HCEC 1CT (cell line): ENCODE data around the gene FRY.

ENCODE experiments used
- DNase-seq: peaks from one replicate; pipeline ENCODE4 v3.0.0-alpha.2; 2017

The FRY gene

GRCh38 chr13:32266130-32266529 is 234.6 kb downstream of the FRY start:
- no peak for DNase-seq

- DNase-seq: no peak
Observed at GRCh38 chr13:32267836-32268439, 236.4 kb downstream of the FRY start.

DNA sequence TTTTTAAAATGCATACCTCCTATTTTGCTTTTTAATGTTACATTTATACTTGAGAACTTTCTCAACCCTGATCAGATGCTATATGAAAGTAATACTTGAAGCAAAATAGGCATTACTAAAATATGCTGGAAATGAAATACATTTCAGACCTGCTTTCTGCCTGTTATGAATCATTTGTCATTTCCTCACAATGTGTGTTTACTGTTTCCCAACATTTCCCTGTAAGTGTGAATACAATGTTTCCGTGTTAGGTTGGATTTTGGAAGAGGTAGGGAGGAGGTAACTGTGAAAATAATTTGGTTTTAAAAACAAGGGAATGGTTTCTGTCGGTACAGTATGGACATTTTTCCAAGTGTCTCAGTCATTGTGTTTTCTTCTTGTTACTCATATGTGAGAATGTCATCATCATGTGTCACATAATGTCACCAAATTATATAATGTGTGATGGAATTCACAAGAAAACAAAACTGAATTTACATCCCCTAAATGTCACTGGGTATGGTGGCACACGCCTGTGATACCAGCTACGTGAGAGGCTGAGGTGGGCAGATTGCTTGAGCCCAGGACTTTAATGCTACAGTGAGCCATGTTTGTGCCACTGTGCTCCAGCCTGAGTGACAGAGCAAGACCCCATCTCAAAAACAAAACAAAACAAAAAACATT is 240.6 kb downstream of the FRY start:
- peak; percentile 47 for DNase-seq

DNA sequence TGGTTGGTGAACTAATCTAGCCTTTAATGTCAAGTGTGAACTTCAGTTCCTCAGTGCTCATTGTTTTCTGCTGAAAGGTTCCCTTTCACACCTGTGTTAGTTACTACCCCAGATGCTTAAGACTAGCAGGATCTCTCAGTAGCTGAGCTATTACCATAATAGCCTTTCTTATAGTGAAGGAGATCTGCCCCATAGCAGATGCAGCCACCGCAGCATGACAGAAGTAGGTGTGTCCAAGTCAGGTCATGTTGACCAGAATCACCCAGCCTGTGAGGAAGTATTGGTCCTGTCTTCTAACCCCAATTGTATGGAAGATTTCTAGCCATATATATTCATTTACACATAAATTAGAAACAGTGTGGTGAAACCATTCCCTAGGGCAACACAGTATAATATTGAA is 246.3 kb downstream of the FRY start:
- no peak for DNase-seq

GRCh38 chr13:32278426-32278825 is 246.9 kb downstream of the FRY start:
- DNase-seq: peak; percentile 54

DNA sequence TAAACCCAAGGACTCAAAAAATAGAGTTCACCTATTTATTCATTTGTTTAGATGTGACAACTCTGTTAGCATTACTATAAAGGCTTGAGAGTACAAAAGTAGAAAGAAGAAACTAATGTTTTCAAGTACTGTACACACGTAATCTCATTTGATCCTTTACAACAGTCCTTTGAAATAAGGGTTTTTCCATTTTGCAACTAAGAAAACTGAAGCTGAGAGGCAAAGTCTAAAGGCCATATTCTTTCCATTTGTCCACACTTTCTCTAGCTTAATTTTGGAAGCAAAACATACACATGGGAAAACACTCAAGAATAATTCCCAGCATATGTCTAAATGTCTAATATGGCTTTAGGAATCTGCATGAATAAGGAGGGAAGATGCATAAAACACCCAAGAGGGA is 249.5 kb downstream of the FRY start:
- DNase-seq: no peak

DNA sequence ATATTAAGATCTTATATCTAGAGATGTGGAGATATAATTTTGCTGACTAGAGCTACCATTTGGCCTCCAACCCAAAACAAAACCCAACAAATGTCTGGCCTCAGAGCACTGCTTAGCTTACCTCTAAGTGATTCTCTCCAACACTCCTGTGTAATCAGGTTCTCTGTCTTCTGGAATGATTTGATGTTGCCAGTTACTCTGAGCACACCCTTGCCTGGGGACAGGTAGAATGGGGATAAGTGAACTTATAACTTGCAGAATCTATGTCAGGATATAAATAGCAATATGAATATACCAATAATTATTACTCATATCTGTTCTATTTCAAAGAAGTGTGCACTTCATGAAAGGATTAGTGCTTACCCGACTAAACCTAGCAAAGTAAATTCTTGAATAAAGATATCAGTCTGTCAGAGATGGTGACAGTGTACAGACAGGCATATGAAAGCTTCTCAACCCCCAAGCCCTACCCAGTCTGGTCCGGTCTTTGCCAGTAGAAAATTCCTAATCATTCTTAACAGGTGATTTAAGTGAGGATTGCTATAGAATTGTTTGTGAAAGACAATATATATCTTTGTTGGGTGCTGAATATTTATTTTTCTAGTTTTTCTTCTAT is 250.6 kb downstream of the FRY start:
- no peak for DNase-seq

DNA sequence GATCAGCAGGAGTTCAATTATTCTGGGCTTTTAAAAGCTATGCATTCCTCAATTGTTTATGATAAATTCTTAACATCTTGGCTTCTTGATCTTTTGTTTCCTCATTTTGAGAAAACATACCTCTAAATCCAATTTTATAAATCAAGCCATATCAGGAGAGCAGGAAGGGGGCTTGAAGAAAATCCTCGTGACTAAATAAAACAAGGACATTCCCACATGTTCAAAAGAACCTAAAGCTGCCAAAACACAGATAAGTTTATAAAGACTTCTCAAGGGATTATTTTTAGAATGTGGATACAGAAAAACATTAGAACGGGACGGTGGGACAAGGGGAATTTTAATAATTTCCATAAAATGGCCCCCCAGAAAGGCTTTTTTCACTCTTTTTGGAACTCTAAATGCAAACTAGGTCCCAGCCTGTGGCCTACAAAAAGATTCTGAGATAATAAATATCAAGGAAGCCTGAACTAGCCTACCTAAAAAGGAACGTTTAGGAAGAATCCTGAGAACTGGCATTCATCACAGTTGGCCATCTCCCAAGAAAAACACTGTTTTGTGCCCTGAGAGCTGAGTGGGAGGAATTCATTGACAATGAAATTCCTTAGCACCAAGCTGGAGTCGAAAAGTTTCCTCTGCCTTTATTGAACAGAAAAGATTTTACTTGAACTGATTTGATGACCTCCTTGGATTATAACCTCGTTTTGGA is 253.5 kb downstream of the FRY start:
- peak; percentile 24 for DNase-seq

DNA sequence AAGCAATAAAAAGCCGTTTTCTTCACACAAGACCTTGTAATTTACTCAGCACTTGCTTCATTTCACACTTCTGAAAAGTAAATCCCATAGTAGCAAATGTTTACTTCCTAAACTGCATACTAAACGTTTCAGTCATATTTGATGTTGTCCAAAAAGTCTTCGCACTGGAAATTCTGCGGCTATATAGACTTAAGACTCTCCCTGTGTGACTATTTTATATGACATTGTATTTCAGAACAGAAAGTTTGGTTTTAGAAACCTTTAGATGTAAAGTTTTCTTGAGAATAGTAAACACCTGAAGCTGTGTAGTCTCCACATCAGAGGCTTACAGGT is 254.0 kb downstream of the FRY start:
- no peak for DNase-seq

GRCh38 chr13:32297206-32297605 is 265.6 kb downstream of the FRY start:
- DNase-seq: no peak

- no peak for DNase-seq
Observed at GRCh38 chr13:32298695-32299094, 267.1 kb downstream of the FRY start.

- no peak for DNase-seq
Observed at GRCh38 chr13:32299893-32300292, 268.3 kb downstream of the FRY start.

GRCh38 chr13:32300406-32300805 is 268.8 kb downstream of the FRY start:
- no peak for DNase-seq

GRCh38 chr13:32300920-32301319 is 269.3 kb downstream of the FRY start:
- no peak for DNase-seq

- no peak for DNase-seq
Observed at GRCh38 chr13:32302461-32302860, 270.9 kb downstream of the FRY start.

DNA sequence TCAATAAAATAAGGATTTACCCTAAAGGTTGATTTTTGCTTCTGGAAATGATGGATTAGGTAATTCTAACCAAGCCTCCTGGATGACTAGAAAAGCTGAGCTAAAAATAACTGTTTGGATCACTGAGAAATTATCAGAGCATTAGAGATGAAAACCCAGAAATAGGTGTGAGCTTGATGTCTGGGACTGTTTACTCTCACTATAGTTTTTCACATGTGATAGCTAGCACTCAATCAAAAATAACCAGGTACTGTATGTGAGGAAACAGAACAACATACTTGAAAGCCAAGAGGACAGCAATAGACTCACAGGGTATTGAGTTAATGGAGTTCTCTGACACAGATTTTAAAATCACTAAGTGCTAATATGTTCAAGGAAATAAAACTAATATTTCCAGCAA is 274.1 kb downstream of the FRY start:
- no peak for DNase-seq

DNA sequence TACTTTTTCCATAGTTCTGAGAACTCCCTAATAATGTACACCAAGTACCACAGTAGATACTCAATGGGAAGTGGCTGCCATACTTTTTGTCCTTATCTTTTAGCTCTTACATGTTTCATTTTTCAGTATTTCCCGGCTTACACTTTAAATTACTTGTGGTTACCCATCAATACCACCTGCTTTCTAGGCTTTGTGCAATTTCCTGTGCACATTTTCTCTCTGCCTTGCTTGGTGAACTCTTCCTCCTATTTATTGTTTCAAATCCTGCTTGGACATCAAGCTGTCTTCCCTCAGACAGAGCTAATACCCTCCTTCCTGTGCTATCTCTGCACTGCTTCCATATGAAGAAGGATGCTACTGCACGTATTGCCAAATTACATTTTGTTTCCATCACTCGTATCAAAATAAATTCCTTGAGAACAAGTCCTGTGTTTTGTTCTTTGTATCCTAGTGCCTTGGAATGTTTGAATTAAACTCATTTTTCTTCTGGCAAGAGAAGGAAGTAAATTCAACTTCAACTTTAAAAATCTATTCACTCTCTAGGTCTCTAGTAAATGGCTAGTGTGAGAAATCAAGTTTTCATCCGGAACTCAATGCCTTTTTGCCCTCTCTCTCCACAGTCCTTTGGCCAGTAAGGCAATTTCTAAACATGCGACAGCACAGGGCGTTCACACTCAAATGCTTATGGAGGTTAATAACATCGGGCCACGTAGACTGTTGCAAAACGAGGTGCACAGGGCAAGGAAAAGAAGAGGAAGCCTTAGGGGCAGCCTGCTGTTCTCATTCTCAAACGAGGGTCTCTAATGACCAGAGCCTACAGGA is 277.9 kb downstream of the FRY start:
- DNase-seq: no peak

- DNase-seq: peak; percentile 60
Observed at GRCh38 chr13:32310134-32310706, 278.6 kb downstream of the FRY start.

- DNase-seq: no peak
Observed at GRCh38 chr13:32311188-32311897, 279.8 kb downstream of the FRY start.

GRCh38 chr13:32314271-32315237 is 283.0 kb downstream of the FRY start:
- DNase-seq: peak; percentile 31
